ENCODE measurements around the gene C11orf68. TPM values are rescaled to one million over a fixed set of nuclear protein-coding genes. Genes with fewer than 3 reads are reported as not detected.

C11orf68 gene
- total RNA-seq, 4 donors from 2014 or later, result 19.4 to 38.4 (median 33.3) TPM

- Histone ChIP-seq H3K4me1 (no peaks in the 10 kb centered on the region), H3K4me3 (no peak overlapping the region), H3K9me3 (no peaks in the 10 kb centered on the region), H3K27ac (no peak overlapping the region), H3K27me3 (peaks cover 19% of the 10 kb centered on the region), H3K36me3 (no peaks in the 10 kb centered on the region)
- 77 to 82% methylated on average over 8 to 9 of the region's 12 CpGs for WGBS, 2 donors (ENCODE audit: low coverage in 1 of 2)
- TF ChIP-seq EP300 (IDR thresholded peaks at IDR 0.05), result no peak
- TF ChIP-seq POLR2A (IDR thresholded peaks at IDR 0.05), result no peak
- TF ChIP-seq CTCF (IDR thresholded peaks at IDR 0.05), result no peak
- TF ChIP-seq POLR2AphosphoS5 (IDR thresholded peaks at IDR 0.05), result no peak
- ATAC-seq, result no peak
Measured at GRCh38 chr11:65947603-65948125, 28.8 kb upstream of the C11orf68 start.

- no peak for TF ChIP-seq POLR2A (IDR thresholded peaks at IDR 0.05)
- TF ChIP-seq EP300 (IDR thresholded peaks at IDR 0.05), result no peak
- no peak for TF ChIP-seq POLR2AphosphoS5 (IDR thresholded peaks at IDR 0.05)
- no peak for TF ChIP-seq CTCF (IDR thresholded peaks at IDR 0.05)
- Histone ChIP-seq H3K36me3 (no peaks in the 10 kb centered on the region), H3K4me3 (no peak overlapping the region), H3K9me3 (no peaks in the 10 kb centered on the region), H3K27ac (no peak overlapping the region), H3K27me3 (peaks cover 19% of the 10 kb centered on the region), H3K4me1 (no peaks in the 10 kb centered on the region)
- WGBS, 2 donors (ENCODE audit: low coverage in 1 of 2), result 43 to 46% methylated on average over 2 to 4 of the region's 13 CpGs
- no peak for ATAC-seq
Measured at GRCh38 chr11:65947133-65947532, 28.3 kb upstream of the C11orf68 start.

- peaks cover 16% of the 10 kb centered on the region for H3K27me3 ChIP-seq
- no peaks in the 10 kb centered on the region for H3K36me3 ChIP-seq
- no peak for ATAC-seq
- H3K4me1 ChIP-seq, result no peaks in the 10 kb centered on the region
- H3K27ac ChIP-seq, result no peak overlapping the region
- WGBS, 2 donors (ENCODE audit: low coverage in 1 of 2), result 100% methylated on average over 1 of the region's 4 CpGs; no CpG with 5 or more reads in 1 of the 2 donors
- TF ChIP-seq POLR2A (IDR thresholded peaks at IDR 0.05) (no peak), CTCF (IDR thresholded peaks at IDR 0.05) (no peak), POLR2AphosphoS5 (IDR thresholded peaks at IDR 0.05) (no peak), EP300 (IDR thresholded peaks at IDR 0.05) (no peak)
- no peaks in the 10 kb centered on the region for H3K9me3 ChIP-seq
- no peak overlapping the region for H3K4me3 ChIP-seq
Measured at GRCh38 chr11:65946655-65947054, 27.8 kb upstream of the C11orf68 start.

- H3K4me1 ChIP-seq, result no peaks in the 10 kb centered on the region
- H3K27ac ChIP-seq, result no peak overlapping the region
- no peak for ATAC-seq
- H3K36me3 ChIP-seq, result no peaks in the 10 kb centered on the region
- H3K4me3 ChIP-seq, result no peak overlapping the region
- TF ChIP-seq POLR2A (IDR thresholded peaks at IDR 0.05), result no peak
- TF ChIP-seq CTCF (IDR thresholded peaks at IDR 0.05), result no peak
- no peak for TF ChIP-seq EP300 (IDR thresholded peaks at IDR 0.05)
- WGBS, 2 donors (ENCODE audit: low coverage in 1 of 2), result 82 to 85% methylated on average over 2 to 8 of the region's 11 CpGs
- H3K27me3 ChIP-seq, result peaks cover 14% of the 10 kb centered on the region
- H3K9me3 ChIP-seq, result no peaks in the 10 kb centered on the region
Measured at GRCh38 chr11:65945941-65946558, 27.2 kb upstream of the C11orf68 start.

GRCh38 chr11:65945430-65945911, 26.6 kb upstream of the C11orf68 start, which contains the start of gene TSGA10IP:
Gene TSGA10IP (plus strand): TSS chr11:65945480. CDS start chr11:65945676, 196 bp downstream.
- TF ChIP-seq EP300 (IDR thresholded peaks at IDR 0.05) (no peak), POLR2A (IDR thresholded peaks at IDR 0.05) (no peak), CTCF (IDR thresholded peaks at IDR 0.05) (no peak), POLR2AphosphoS5 (IDR thresholded peaks at IDR 0.05) (no peak)
- ATAC-seq, result no peak
- Histone ChIP-seq H3K4me3 (no peak within 1 kb of the TSS), H3K27me3 (peaks cover 14% of the 10 kb centered on the region), H3K4me1 (no peaks in the 10 kb centered on the region), H3K9me3 (no peaks in the 10 kb centered on the region), H3K36me3 (no peaks in the 10 kb centered on the region), H3K27ac (no peak within 1 kb of the TSS)
- WGBS, 2 donors (ENCODE audit: low coverage in 1 of 2), result 44% methylated on average over 9 of the region's 13 CpGs; no CpG with 5 or more reads in 1 of the 2 donors
